Kidney epithelial cell (primary cell): ENCODE data around the gene RTTN. TPM values are rescaled to one million over a fixed set of nuclear protein-coding genes. Genes with fewer than 3 reads are reported as not detected.

Experiments
- DNase-seq: peaks from one replicate; pipeline ENCODE4 v3.0.0-alpha.2; 2010; ENCODE audit warnings: low read depth
- H3K27me3 ChIP-seq: 2 replicates; pipeline ENCODE4 v1.6.0; 2011; ENCODE audit warnings: low read length; ENCODE audit not compliant: control insufficient read depth, insufficient read depth
- H3K36me3 ChIP-seq: 2 replicates; pipeline ENCODE4 v1.5.1; 2011; ENCODE audit warnings: low read length; ENCODE audit not compliant: control insufficient read depth, insufficient read depth
- H3K4me3 ChIP-seq: 2 replicates; pipeline ENCODE4 v1.5.1; 2011; ENCODE audit warnings: low read depth, mild to moderate bottlenecking, control low read depth, low read length
- total RNA-seq: library from RNA; depleted of rRNA; stranded (reverse); fragments of >200 nt; gene quantifications from 2 replicates; pipeline ENCODE4 v1.2.3, GENCODE V29; 2015
- TF ChIP-seq, protein P1 (sequence below): IDR thresholded peaks from 2 replicates; pipeline ENCODE4 v1.5.1; 2011; ENCODE audit warnings: mild to moderate bottlenecking, moderate library complexity, low read length, control low read depth, inconsistent platforms; ENCODE audit not compliant: insufficient read depth, poor library complexity, severe bottlenecking

The RTTN gene
- total RNA-seq, 1 donor from 2014 or later, result 7.2 TPM

DNA sequence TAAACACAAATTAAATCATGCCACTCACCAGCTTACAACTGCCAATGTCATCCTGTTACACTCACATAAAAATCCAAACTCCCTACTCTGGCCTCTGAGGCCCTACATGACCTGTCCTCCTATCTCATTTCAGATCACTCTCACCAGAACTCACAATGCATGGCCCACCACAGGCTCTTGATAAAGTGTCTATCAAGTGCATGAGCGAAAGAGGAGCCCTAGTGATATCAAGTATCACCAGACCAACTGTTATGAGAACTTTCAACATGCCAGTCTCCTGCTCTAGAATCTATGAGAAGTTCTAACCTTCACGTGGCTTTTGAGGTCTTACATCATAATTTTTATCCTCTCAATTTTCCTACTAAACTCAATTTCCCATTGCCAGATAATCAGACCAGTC lies 181.4 kb downstream of the RTTN start:
- H3K4me3 ChIP-seq, result no peak overlapping the region
- no peaks in the 10 kb centered on the region for H3K36me3 ChIP-seq
- TF ChIP-seq, protein P1, sequence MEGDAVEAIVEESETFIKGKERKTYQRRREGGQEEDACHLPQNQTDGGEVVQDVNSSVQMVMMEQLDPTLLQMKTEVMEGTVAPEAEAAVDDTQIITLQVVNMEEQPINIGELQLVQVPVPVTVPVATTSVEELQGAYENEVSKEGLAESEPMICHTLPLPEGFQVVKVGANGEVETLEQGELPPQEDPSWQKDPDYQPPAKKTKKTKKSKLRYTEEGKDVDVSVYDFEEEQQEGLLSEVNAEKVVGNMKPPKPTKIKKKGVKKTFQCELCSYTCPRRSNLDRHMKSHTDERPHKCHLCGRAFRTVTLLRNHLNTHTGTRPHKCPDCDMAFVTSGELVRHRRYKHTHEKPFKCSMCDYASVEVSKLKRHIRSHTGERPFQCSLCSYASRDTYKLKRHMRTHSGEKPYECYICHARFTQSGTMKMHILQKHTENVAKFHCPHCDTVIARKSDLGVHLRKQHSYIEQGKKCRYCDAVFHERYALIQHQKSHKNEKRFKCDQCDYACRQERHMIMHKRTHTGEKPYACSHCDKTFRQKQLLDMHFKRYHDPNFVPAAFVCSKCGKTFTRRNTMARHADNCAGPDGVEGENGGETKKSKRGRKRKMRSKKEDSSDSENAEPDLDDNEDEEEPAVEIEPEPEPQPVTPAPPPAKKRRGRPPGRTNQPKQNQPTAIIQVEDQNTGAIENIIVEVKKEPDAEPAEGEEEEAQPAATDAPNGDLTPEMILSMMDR, result no peak
- H3K27me3 ChIP-seq, result no peaks in the 10 kb centered on the region
- DNase-seq, result no peak

DNA sequence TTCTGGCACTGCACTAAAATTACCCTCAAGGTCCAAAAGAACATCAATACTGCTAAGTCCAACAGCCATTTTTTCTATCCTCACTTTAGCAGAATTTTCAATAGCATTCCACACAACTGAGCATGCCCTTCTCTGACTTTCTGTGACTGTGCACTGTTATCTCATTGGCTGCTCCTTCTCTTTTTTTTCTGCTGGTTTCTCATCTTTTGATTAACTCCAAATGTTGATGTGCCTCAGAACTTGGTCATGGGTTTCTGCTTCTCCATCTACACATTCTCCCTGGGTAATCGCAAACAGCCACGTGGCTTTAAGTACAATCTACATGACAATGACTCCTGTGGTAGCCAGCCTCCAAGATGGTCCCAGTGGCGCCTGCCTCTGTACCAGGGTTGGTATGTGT lies 182.9 kb downstream of the RTTN start:
- TF ChIP-seq, protein P1, result no peak
- H3K36me3 ChIP-seq, result no peaks in the 10 kb centered on the region
- no peaks in the 10 kb centered on the region for H3K27me3 ChIP-seq

DNA sequence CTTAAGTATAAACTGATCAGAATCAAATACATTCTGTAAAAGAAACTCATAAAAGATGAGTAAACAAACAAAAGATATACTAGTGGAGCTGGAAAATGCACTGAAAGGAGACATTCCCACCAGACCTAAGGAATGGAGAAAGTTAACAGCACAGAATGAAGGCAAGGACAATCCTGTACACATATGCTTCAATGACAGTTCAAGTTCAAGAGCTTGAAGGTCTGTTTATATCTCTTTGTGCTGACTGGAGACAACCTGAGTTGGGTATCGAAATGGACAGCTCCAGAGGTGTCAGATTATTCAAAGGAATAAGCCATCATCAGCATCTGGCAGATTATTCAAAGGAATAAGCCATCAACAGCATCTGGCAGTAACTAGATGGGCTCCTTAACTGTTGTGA lies 184.0 kb downstream of the RTTN start:
- H3K36me3 ChIP-seq, result no peaks in the 10 kb centered on the region
- no peak overlapping the region for H3K4me3 ChIP-seq
- TF ChIP-seq, protein P1, result no peak
- H3K27me3 ChIP-seq, result no peaks in the 10 kb centered on the region
- no peak for DNase-seq

More for the DNA sequence above, 182.9 kb downstream of the RTTN start:
- DNase-seq, result no peak
- H3K4me3 ChIP-seq, result no peak overlapping the region

DNA sequence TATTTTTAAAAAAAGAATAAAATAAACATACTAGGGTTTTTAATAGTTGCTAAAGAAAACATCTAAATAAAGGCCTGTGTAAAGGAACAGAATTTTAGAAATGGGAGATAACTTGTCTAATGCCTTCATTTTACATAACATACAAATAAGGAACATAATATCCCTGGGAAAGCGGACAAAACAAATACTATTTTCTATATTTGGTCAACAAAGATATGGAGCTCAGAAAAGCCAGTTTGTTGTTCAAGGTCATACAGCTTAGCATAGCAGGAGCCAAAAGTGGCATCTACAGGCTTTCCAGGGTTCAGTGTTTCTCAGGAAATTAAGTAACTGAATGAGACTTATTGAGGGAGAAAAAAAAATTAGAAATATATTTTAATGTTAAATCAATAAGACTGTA lies 184.4 kb downstream of the RTTN start:
- no peaks in the 10 kb centered on the region for H3K27me3 ChIP-seq
- DNase-seq, result no peak
- no peaks in the 10 kb centered on the region for H3K36me3 ChIP-seq
- no peak overlapping the region for H3K4me3 ChIP-seq
- TF ChIP-seq, protein P1, result no peak

DNA sequence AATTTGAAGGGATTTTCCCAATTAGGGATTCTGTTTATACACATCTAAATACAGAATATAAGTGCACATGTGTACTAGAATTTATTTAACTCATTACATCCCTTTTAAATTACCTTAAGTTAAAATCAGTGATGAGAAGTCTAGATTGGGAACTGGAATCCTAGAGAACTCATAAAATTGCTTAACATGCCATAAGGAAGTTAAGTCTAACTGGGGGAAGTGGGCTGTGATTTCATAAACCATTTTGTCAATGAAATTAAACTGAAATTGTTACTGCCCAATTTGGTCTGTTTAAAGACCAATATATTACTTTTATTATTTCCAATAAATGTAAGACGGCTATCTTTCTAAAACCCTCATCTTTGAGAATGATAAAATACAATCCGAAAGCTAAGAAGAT lies 185.5 kb downstream of the RTTN start:
- TF ChIP-seq, protein P1, result no peak
- no peaks in the 10 kb centered on the region for H3K36me3 ChIP-seq
- no peaks in the 10 kb centered on the region for H3K27me3 ChIP-seq
- H3K4me3 ChIP-seq, result no peak overlapping the region
- DNase-seq, result no peak

DNA sequence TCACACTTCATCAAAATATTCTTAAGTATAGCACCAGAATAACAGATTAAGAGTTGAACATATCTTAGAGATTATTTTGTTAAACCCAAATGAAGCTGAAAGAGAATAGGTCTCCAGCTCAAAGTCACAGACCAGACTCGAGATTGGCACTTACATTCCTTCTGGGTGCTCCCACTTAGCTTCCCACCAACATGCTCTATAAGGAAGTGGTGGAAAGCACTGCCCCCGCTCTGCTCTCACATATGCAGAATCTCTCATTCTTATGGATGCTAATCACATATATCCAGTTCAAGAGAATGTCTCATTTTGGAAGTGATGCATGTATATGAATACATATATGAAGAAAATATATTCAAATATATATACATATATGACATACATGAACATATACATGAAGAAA lies 186.4 kb downstream of the RTTN start:
- Histone ChIP-seq H3K27me3 (no peaks in the 10 kb centered on the region), H3K36me3 (no peaks in the 10 kb centered on the region), H3K4me3 (no peak overlapping the region)
- TF ChIP-seq, protein P1, result no peak
- DNase-seq, result no peak
